Panc1 (cell line): Measurements from ENCODE around the gene NPTX1.

Experiments
- CTCF ChIP-seq: fragments of 450-650 bp; IDR thresholded peaks from 2 replicates; pipeline ENCODE4 v1.5.1; 2017; ENCODE audit warnings: mild to moderate bottlenecking
- POLR2AphosphoS5 ChIP-seq: IDR thresholded peaks from 2 replicates; pipeline ENCODE4 v1.6.1; 2012; ENCODE audit warnings: mild to moderate bottlenecking, low read depth, low read length, moderate library complexity

- TF ChIP-seq POLR2AphosphoS5 (no peak), CTCF (no peak)
These were observed 10.2 kb downstream of the NPTX1 start for GRCh38 chr17:80466188-80466705.
